ENCODE data around the gene MAP2K1. TPM values are rescaled to one million over a fixed set of nuclear protein-coding genes. Genes with fewer than 3 reads are reported as not detected.

Gene MAP2K1
- total RNA-seq, 2 experiments from 2014 or later = 33.8 to 34.7 TPM

- Mint-ChIP-seq H3K9me3 (no peaks in the 10 kb centered on the region), H3K36me3 (ENCODE audit: low read depth) (peaks cover 14% of the 10 kb centered on the region), H3K4me3 (peak overlapping the region; percentile 22), H3K27ac (peak overlapping the region; percentile 74), H3K4me1 (ENCODE audit: low read depth) (peaks cover 73% of the 10 kb centered on the region), H3K27me3 (no peaks in the 10 kb centered on the region)
- Histone ChIP-seq H3K4me1 (ENCODE audit: insufficient read depth, low read length) (peaks cover 24% of the 10 kb centered on the region), H3K36me3 (ENCODE audit: insufficient read depth, low read length) (no peaks in the 10 kb centered on the region), H3K4me3 (ENCODE audit: low read length) (no peak overlapping the region), H3K9me3 (ENCODE audit: control insufficient read depth in 1 of 2, insufficient read depth in 1 of 2, low read length in 2 of 2) (peaks cover 0 to 7% of the 10 kb centered on the region in 2 experiments), H3K27ac (ENCODE audit: low read depth in 1 of 2, low read length in 2 of 2) (no peak overlapping the region), H3K27me3 (ENCODE audit: control insufficient read depth in 1 of 2, insufficient read depth in 2 of 2, low read length in 2 of 2) (no peaks in the 10 kb centered on the region)
- no peak for DNase-seq
- intact Hi-C loops (cut with DNase I, micrococcal nuclease) = no loop called here
- CTCF ChIA-PET = interaction anchor here (0.6 kb wide), 1 partner anchor 34 kb away, joined by 3 read pairs; no protein-coding TSS in a partner anchor
- POLR2A ChIA-PET = no interaction called here
- no peak for TF ChIP-seq CTCF (IDR thresholded peaks at IDR 0.05)
- peak; percentile 80 for ATAC-seq (ENCODE audit: poor library complexity)
These were observed 39.1 kb downstream of the MAP2K1 start for GRCh38 chr15:66425837-66426236.

- no peak for ATAC-seq (ENCODE audit: poor library complexity)
- H3K36me3 Mint-ChIP-seq (ENCODE audit: low read depth) = peaks cover 14% of the 10 kb centered on the region
- intact Hi-C loops (cut with DNase I, micrococcal nuclease) = no loop called here
- Histone ChIP-seq H3K27ac (ENCODE audit: low read depth in 1 of 2, low read length in 2 of 2) (no peak overlapping the region), H3K4me1 (ENCODE audit: insufficient read depth, low read length) (peaks cover 27% of the 10 kb centered on the region), H3K27me3 (ENCODE audit: control insufficient read depth in 1 of 2, insufficient read depth in 2 of 2, low read length in 2 of 2) (no peaks in the 10 kb centered on the region), H3K9me3 (ENCODE audit: control insufficient read depth in 1 of 2, insufficient read depth in 1 of 2, low read length in 2 of 2) (peaks cover 0 to 1% of the 10 kb centered on the region in 2 experiments), H3K4me3 (ENCODE audit: low read length) (no peak overlapping the region), H3K36me3 (ENCODE audit: insufficient read depth, low read length) (no peaks in the 10 kb centered on the region)
- peak in 2 of 14 experiments; percentile 31 to 53 for DNase-seq
- peaks cover 85% of the 10 kb centered on the region for H3K4me1 Mint-ChIP-seq (ENCODE audit: low read depth)
- no peak overlapping the region for H3K4me3 Mint-ChIP-seq
- H3K9me3 Mint-ChIP-seq = no peaks in the 10 kb centered on the region
- no peak for TF ChIP-seq CTCF (IDR thresholded peaks at IDR 0.05)
- ChIA-PET CTCF (no interaction called here), POLR2A (no interaction called here)
- no peak overlapping the region for H3K27ac Mint-ChIP-seq
- H3K27me3 Mint-ChIP-seq = no peaks in the 10 kb centered on the region
These were observed 42.4 kb downstream of the MAP2K1 start for GRCh38 chr15:66429117-66429516.

GRCh38 chr15:66429546-66429945 is 42.8 kb downstream of the MAP2K1 start:
- peaks cover 27% of the 10 kb centered on the region for H3K4me1 ChIP-seq (ENCODE audit: insufficient read depth, low read length)
- Mint-ChIP-seq H3K4me3 (no peak overlapping the region), H3K9me3 (no peaks in the 10 kb centered on the region), H3K27me3 (no peaks in the 10 kb centered on the region), H3K36me3 (ENCODE audit: low read depth) (peaks cover 16% of the 10 kb centered on the region), H3K4me1 (ENCODE audit: low read depth) (peaks cover 81% of the 10 kb centered on the region), H3K27ac (peak overlapping the region; percentile 56)
- no peaks in the 10 kb centered on the region for H3K27me3 ChIP-seq (ENCODE audit: control insufficient read depth in 1 of 2, insufficient read depth in 2 of 2, low read length in 2 of 2)
- H3K36me3 ChIP-seq (ENCODE audit: insufficient read depth, low read length) = peaks cover under 1% of the 10 kb centered on the region
- DNase-seq (no peak), ATAC-seq (ENCODE audit: poor library complexity) (no peak)
- CTCF ChIA-PET = no interaction called here
- H3K9me3 ChIP-seq (ENCODE audit: control insufficient read depth in 1 of 2, insufficient read depth in 1 of 2, low read length in 2 of 2) = no peaks in the 10 kb centered on the region
- intact Hi-C loops (cut with DNase I, micrococcal nuclease) = no loop called here
- no peak overlapping the region for H3K4me3 ChIP-seq (ENCODE audit: low read length)
- no peak for TF ChIP-seq CTCF (IDR thresholded peaks at IDR 0.05)
- no peak overlapping the region for H3K27ac ChIP-seq (ENCODE audit: low read depth in 1 of 2, low read length in 2 of 2)
- POLR2A ChIA-PET = no interaction called here

Measured in CD4-positive, alpha-beta T cell (primary cell).